Chondrocyte (in vitro differentiated cells): ENCODE data around the gene DHRS13. TPM values are rescaled to one million over a fixed set of nuclear protein-coding genes. Genes with fewer than 3 reads are reported as not detected.

Experiments used
- DNase-seq: peaks from one replicate; pipeline ENCODE4 v3.0.0; 2021; ENCODE audit warnings: mixed read lengths, low spot score
- H3K27ac Mint-ChIP-seq: one replicate; pipeline ENCODE4 v1.8.0; 2021; ENCODE audit warnings: mild to moderate bottlenecking, moderate library complexity, mixed read lengths; ENCODE audit not compliant: unreplicated experiment
- H3K27me3 Mint-ChIP-seq: 2 replicates; pipeline ENCODE4 v1.8.0; 2021; ENCODE audit warnings: low read depth, mixed read lengths
- H3K36me3 Mint-ChIP-seq: 2 replicates; pipeline ENCODE4 v1.8.0; 2021; ENCODE audit warnings: low read depth, mixed read lengths
- H3K4me1 Mint-ChIP-seq: 2 replicates; pipeline ENCODE4 v1.8.0; 2021; ENCODE audit warnings: low read depth, mild to moderate bottlenecking, mixed read lengths
- H3K4me3 Mint-ChIP-seq: one replicate; pipeline ENCODE4 v1.8.0; 2021; ENCODE audit warnings: mild to moderate bottlenecking, moderate library complexity, mixed read lengths; ENCODE audit not compliant: unreplicated experiment
- H3K9me3 Mint-ChIP-seq: 2 replicates; pipeline ENCODE4 v1.8.0; 2021; ENCODE audit warnings: low read depth, mixed read lengths
- total RNA-seq: library from RNA; stranded (reverse); gene quantifications from 3 replicates; pipeline ENCODE4 v1.2.1, GENCODE V29; 2021
- TF ChIP-seq, protein P1 (sequence below): fragments of 200-600 bp; sonication (generic); IDR thresholded peaks from 2 replicates; pipeline ENCODE4 v1.5.0; 2021; ENCODE audit warnings: antibody characterized with exemption, mild to moderate bottlenecking, moderate library complexity

DHRS13 gene
- total RNA-seq, 1 donor from 2014 or later: 5.8 TPM

DNA sequence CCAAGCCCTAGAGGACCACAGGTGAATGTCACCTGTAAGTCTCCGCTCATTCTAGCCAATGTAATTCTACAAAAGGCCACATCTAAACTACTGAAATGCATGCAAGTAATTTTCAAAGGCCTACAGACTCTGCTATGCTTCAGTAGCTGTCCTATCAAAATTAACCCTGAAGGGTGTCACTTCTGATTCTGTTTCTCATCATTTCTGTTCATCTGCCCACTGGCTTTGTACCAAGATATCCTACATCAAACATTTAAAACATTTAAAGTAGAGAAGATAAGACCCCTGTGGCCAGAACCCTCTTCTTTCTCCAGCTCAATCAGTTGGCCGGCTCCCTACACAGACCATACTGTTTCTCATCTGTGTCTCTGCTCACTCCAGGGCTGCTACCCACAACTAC lies 26.9 kb upstream of the DHRS13 start:
- TF ChIP-seq, protein P1, sequence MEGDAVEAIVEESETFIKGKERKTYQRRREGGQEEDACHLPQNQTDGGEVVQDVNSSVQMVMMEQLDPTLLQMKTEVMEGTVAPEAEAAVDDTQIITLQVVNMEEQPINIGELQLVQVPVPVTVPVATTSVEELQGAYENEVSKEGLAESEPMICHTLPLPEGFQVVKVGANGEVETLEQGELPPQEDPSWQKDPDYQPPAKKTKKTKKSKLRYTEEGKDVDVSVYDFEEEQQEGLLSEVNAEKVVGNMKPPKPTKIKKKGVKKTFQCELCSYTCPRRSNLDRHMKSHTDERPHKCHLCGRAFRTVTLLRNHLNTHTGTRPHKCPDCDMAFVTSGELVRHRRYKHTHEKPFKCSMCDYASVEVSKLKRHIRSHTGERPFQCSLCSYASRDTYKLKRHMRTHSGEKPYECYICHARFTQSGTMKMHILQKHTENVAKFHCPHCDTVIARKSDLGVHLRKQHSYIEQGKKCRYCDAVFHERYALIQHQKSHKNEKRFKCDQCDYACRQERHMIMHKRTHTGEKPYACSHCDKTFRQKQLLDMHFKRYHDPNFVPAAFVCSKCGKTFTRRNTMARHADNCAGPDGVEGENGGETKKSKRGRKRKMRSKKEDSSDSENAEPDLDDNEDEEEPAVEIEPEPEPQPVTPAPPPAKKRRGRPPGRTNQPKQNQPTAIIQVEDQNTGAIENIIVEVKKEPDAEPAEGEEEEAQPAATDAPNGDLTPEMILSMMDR: no peak
- Mint-ChIP-seq H3K36me3 (peaks cover 8% of the 10 kb centered on the region), H3K4me1 (peaks cover 5% of the 10 kb centered on the region), H3K9me3 (peaks cover 6% of the 10 kb centered on the region), H3K27ac (no peak overlapping the region), H3K4me3 (no peak overlapping the region), H3K27me3 (no peaks in the 10 kb centered on the region)
- no peak for DNase-seq

DNA sequence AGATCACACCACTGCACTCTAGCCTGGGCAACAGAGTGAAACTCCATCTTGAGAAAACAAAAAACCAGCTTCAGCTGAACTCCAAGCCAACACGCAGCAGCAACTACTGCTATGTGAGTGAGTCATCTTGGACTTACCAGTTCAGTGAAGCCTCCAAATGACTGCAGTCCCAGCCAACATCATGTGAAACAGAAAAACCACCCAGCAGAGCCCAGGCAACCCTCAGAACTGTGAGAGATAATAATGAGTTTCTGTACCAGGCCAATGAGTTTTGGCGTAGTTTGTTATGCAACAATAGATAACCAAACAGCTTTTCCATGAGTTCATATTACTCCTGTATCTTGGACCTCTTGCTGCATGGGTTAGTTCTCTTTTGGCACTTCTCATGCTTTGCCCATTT lies 25.2 kb upstream of the DHRS13 start:
- DNase-seq: no peak
- H3K36me3 Mint-ChIP-seq: peaks cover 18% of the 10 kb centered on the region
- no peak overlapping the region for H3K4me3 Mint-ChIP-seq
- peaks cover 6% of the 10 kb centered on the region for H3K9me3 Mint-ChIP-seq
- H3K4me1 Mint-ChIP-seq: peaks cover 3% of the 10 kb centered on the region
- H3K27me3 Mint-ChIP-seq: no peaks in the 10 kb centered on the region
- TF ChIP-seq, protein P1: no peak
- H3K27ac Mint-ChIP-seq: no peak overlapping the region

DNA sequence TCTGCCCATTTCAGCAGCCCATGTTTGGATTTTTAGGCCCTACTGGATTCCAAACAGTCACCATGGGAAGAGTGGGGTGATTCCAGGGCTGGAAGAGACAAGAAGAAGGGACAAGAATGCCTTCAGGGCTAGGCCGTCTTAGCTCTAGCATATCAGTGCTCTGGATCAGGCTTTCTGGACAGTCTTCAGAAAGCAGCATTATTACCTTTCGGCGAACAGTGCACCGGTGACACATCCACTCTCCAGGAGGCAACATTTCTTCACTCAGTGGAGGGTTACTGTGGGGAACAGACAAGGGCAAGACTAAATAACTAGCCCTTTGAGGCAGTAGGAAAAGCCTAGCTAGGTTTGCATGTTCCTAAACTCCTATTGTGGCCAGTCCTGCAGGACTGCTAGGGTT lies 23.9 kb upstream of the DHRS13 start:
- H3K36me3 Mint-ChIP-seq: peaks cover 20% of the 10 kb centered on the region
- no peak overlapping the region for H3K27ac Mint-ChIP-seq
- no peak overlapping the region for H3K4me3 Mint-ChIP-seq
- peaks cover 6% of the 10 kb centered on the region for H3K9me3 Mint-ChIP-seq
- no peaks in the 10 kb centered on the region for H3K27me3 Mint-ChIP-seq
- TF ChIP-seq, protein P1: no peak
- no peak for DNase-seq
- H3K4me1 Mint-ChIP-seq: peaks cover 3% of the 10 kb centered on the region

DNA sequence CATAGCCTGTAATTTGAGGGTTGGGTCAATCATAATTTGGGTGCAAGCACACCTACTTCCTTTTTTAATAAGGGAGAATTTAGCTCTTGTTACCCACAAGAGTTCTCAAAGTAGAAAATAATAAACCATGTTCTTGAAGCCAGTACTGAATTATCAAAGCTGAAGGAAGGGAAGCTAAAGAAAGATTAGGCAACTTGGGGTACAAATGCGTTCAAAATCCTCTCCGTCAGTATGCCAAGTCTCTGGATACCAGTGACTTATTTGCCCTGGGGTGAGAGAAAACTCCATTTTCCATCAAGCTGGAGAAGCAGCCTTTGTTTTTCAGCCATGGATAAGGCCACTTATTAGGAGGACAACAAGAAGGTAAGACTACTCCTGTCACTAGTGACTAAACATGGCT lies 23.5 kb upstream of the DHRS13 start:
- Mint-ChIP-seq H3K9me3 (peaks cover 6% of the 10 kb centered on the region), H3K4me3 (no peak overlapping the region), H3K4me1 (peaks cover 3% of the 10 kb centered on the region), H3K27me3 (no peaks in the 10 kb centered on the region), H3K36me3 (peaks cover 25% of the 10 kb centered on the region), H3K27ac (peak overlapping the region; percentile 4)
- TF ChIP-seq, protein P1: no peak
- DNase-seq: no peak

DNA sequence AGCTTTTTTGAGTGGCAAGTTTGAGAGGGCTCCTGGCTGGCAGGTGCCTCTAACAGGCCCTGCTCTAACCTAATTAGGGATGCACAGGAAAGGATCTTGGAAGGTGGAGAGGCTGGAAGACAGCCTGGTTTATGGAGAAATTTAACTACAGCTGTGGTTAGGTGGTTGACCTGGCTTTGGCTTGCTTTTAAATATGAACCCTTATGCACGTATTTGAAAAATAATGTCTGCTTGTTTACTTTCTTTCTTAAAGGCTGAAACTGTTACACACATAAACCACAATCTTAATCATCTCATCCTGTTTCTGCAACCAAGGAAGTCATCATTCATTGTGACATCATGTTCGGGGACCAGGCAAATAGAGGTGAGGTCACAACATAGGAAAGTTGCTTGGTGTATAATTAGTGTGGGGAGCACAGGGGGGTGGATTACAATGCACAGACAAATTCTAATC lies 23.1 kb upstream of the DHRS13 start:
- Mint-ChIP-seq H3K27ac (peak overlapping the region; percentile 4), H3K4me3 (no peak overlapping the region), H3K27me3 (no peaks in the 10 kb centered on the region), H3K9me3 (peaks cover 6% of the 10 kb centered on the region), H3K36me3 (peaks cover 26% of the 10 kb centered on the region), H3K4me1 (peaks cover 3% of the 10 kb centered on the region)
- TF ChIP-seq, protein P1: no peak
- no peak for DNase-seq
